Muscle layer of duodenum (tissue), 2 donors: Measurements from ENCODE around the gene GRIK1.

ENCODE experiments used
- H3K27ac ChIP-seq: one replicate; pipeline ENCODE4 v1.7.0; 2013; ENCODE audit warnings: mild to moderate bottlenecking, low read length
- H3K27me3 ChIP-seq: one replicate; pipeline ENCODE4 v1.7.0; 2013; ENCODE audit warnings: low read depth, mild to moderate bottlenecking, control low read depth, low read length
- H3K36me3 ChIP-seq, 2 donors: one replicate each; pipeline ENCODE4 v1.7.0; 2013; ENCODE audit warnings: low read length in 2 of 2, control low read depth in 1 of 2, mild to moderate bottlenecking in 1 of 2; ENCODE audit not compliant: insufficient read depth in 2 of 2, control insufficient read depth in 1 of 2
- H3K4me1 ChIP-seq, 2 donors: one replicate each; pipeline ENCODE4 v1.7.0; 2013; ENCODE audit warnings: low read length in 2 of 2, mild to moderate bottlenecking in 2 of 2, control low read depth in 1 of 2, moderate library complexity in 1 of 2; ENCODE audit not compliant: insufficient read depth in 2 of 2, control insufficient read depth in 1 of 2
- H3K4me3 ChIP-seq, 2 donors: one replicate each; pipeline ENCODE4 v1.7.0; 2013; ENCODE audit warnings: low read length in 2 of 2, low read depth in 1 of 2, mild to moderate bottlenecking in 1 of 2
- H3K9me3 ChIP-seq, 2 donors: one replicate each; pipeline ENCODE4 v1.7.0; 2013; ENCODE audit warnings: low read length in 2 of 2, control low read depth in 1 of 2, mild to moderate bottlenecking in 1 of 2; ENCODE audit not compliant: control insufficient read depth in 1 of 2
- donor health status: healthy.

The GRIK1 gene

DNA sequence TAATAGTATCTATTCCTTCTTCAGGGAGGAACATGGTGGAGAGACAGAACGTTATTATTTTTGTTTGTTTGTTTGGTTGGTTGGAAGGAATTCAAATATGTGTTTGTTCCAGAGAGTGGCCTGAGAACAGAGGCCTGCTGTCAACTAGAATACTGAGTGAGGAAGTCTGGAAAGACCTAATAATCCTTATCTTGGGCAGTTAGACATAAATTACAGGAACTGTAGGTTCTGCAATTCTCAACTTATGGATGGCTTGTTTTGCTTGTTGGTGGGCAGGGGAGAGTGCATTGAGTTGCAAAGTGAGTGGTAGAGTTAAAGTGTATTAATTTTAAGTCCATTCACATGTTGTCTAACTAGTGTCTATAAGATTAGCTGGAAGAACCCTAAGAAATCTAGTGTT, 443.5 kb downstream of the GRIK1 start:
- no peak overlapping the region for H3K4me3 ChIP-seq
- H3K27me3 ChIP-seq, result no peaks in the 10 kb centered on the region
- H3K36me3 ChIP-seq, result peaks cover 0 to 12% of the 10 kb centered on the region in 2 donors
- H3K4me1 ChIP-seq, result no peaks in the 10 kb centered on the region
- no peak overlapping the region for H3K27ac ChIP-seq
- H3K9me3 ChIP-seq, result no peaks in the 10 kb centered on the region

DNA sequence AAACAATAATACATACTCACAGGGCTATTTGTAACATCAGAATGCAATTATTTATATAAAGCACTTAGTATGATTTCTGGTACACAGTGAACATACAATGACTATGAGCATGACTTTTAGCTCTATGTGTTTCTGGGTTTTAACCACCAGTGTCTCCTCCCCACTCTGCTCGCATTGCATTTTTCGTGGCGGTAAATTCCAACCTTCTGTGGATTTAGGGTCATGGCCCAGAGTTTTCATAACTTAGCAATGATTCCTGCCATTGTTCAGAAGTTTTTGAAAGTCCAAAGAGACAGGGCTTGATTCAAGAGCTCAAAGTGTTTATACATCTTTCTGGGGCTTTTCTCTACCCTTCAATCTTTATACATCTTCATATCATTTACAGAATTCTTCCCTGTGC, 449.8 kb downstream of the GRIK1 start:
- no peaks in the 10 kb centered on the region for H3K27me3 ChIP-seq
- no peak overlapping the region for H3K27ac ChIP-seq
- no peaks in the 10 kb centered on the region for H3K9me3 ChIP-seq
- no peak overlapping the region for H3K4me3 ChIP-seq
- no peaks in the 10 kb centered on the region for H3K36me3 ChIP-seq
- no peaks in the 10 kb centered on the region for H3K4me1 ChIP-seq

DNA sequence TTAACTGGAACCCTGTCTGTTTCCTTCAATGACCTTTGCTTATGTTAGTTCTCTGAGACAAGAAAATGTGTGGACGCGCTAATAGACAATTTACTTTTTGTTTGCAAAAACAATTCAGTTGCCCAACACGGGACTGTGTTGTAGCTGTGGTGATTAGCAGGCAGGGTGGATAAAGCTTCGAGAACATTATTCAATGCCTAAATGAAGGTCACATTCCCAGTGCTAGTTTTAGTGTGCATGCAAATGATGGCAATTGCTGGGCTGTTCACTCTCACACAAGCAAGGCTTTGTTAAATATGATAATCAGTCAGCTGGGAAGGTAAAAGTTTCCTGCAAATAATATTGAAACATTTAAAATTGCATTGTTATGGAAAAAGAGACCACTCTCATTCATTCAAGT, 452.6 kb downstream of the GRIK1 start:
- H3K4me3 ChIP-seq, result no peak overlapping the region
- no peaks in the 10 kb centered on the region for H3K36me3 ChIP-seq
- no peak overlapping the region for H3K27ac ChIP-seq
- H3K27me3 ChIP-seq, result no peaks in the 10 kb centered on the region
- no peaks in the 10 kb centered on the region for H3K4me1 ChIP-seq
- no peaks in the 10 kb centered on the region for H3K9me3 ChIP-seq
